ENCODE measurements around the gene NPIPB6. TPM values are rescaled to one million over a fixed set of nuclear protein-coding genes. Genes with fewer than 3 reads are reported as not detected.

The NPIPB6 gene
- total and polyA plus RNA-seq, 2 experiments from 2014 or later: 1.5 to 1.8 TPM

GRCh38 chr16:28308794-28309584, 54.3 kb downstream of the NPIPB6 start:
- H3K9me3 Mint-ChIP-seq: no peaks in the 10 kb centered on the region; the same call in 2 of the 3 replicates
- H3K9me2 ChIP-seq (ENCODE audit: insufficient read depth): no peaks in the 10 kb centered on the region
- no peak overlapping the region for H2AFZ ChIP-seq
- TF ChIP-seq ZNF462 (CRISPR knock-in tag; IDR thresholded peaks at IDR 0.05): no peak
- TF ChIP-seq CREB1 (CRISPR knock-in tag; IDR thresholded peaks at IDR 0.05; ENCODE audit: low read depth): no peak
- no peak for TF ChIP-seq REST (IDR thresholded peaks at IDR 0.05; ENCODE audit: unreplicated experiment)
- TF ChIP-seq ZNF331 (CRISPR knock-in tag; IDR thresholded peaks at IDR 0.05; ENCODE audit: low read depth): no peak
- H3K4me1 Mint-ChIP-seq: no peaks in the 10 kb centered on the region; the same call in 2 of the 3 replicates
- H3K4me3 ChIP-seq: no peak overlapping the region
- no peak overlapping the region for H3K27ac Mint-ChIP-seq
- DNase-seq (ENCODE audit: low spot score) (no peak), ATAC-seq (no peak)
- H4K20me1 ChIP-seq (replicated peaks; ENCODE audit: insufficient read depth): peaks cover 8% of the 10 kb centered on the region; the same call in 1 of the 2 replicates
- H3F3A ChIP-seq (replicated peaks; ENCODE audit: low read depth): no peaks in the 10 kb centered on the region
- peaks cover 45% of the 10 kb centered on the region for H3K36me3 Mint-ChIP-seq (ENCODE audit: low read depth)
- H3K4me2 ChIP-seq: no peak overlapping the region
- H3K79me2 ChIP-seq (replicated peaks; ENCODE audit: insufficient read depth): peaks cover 52% of the 10 kb centered on the region
- no peak overlapping the region; the same call in 2 of the 3 replicates for H3K4me3 Mint-ChIP-seq
- no peak overlapping the region for H3K27ac ChIP-seq (ENCODE audit: low read depth)
- H3K36me3 ChIP-seq (ENCODE audit: insufficient read depth): no peaks in the 10 kb centered on the region; the same call in 1 of the 2 replicates
- H3K27me3 ChIP-seq (ENCODE audit: insufficient read depth): no peaks in the 10 kb centered on the region
- H3K27me3 Mint-ChIP-seq (ENCODE audit: insufficient read depth, low read depth, poor library complexity): peaks cover 7% of the 10 kb centered on the region
- H3K4me1 ChIP-seq (ENCODE audit: insufficient read depth): no peaks in the 10 kb centered on the region
